Neutrophil (primary cell): ENCODE data around the gene NR1D2.

Source experiments
- H3K27ac ChIP-seq: fragments of 200-600 bp; sonication (generic); 2 replicates; pipeline ENCODE4 v1.5.1; 2016; ENCODE audit warnings: mild to moderate bottlenecking, moderate library complexity
- H3K27me3 ChIP-seq: fragments of 200-600 bp; sonication (generic); 2 replicates; pipeline ENCODE4 v1.6.0; 2016; ENCODE audit warnings: mild to moderate bottlenecking
- H3K36me3 ChIP-seq: fragments of 200-600 bp; sonication (generic); 2 replicates; pipeline ENCODE4 v1.5.1; 2017
- H3K4me1 ChIP-seq, 2 experiments: fragments of 200-600 bp in 1 of 2; sonication (generic) in 1 of 2; 1 replicate in 1 of 2; 2 replicates in 1 of 2; pipeline versions ENCODE4 v1.5.1 to v1.6.1; 2013 to 2016; ENCODE audit warnings: low read depth in 1 of 2, low read length in 1 of 2, mild to moderate bottlenecking in 1 of 2, moderate library complexity in 1 of 2; ENCODE audit not compliant: control insufficient read depth in 1 of 2, insufficient read depth in 1 of 2
- H3K4me3 ChIP-seq, 2 experiments: fragments of 200-600 bp in 1 of 2; sonication (generic) in 1 of 2; 1 replicate in 1 of 2; 2 replicates in 1 of 2; pipeline ENCODE4 v1.5.1; 2013 to 2016; ENCODE audit warnings: low read depth in 1 of 2, low read length in 1 of 2, mild to moderate bottlenecking in 1 of 2, moderate library complexity in 1 of 2
- H3K9me3 ChIP-seq: fragments of 200-600 bp; sonication (generic); 2 replicates; pipeline ENCODE4 v1.5.1; 2016
- TF ChIP-seq, protein P1 (sequence below): fragments of 200-600 bp; sonication (generic); IDR thresholded peaks from 2 replicates; pipeline ENCODE4 v1.5.1; 2016; ENCODE audit warnings: antibody characterized with exemption

The NR1D2 gene

DNA sequence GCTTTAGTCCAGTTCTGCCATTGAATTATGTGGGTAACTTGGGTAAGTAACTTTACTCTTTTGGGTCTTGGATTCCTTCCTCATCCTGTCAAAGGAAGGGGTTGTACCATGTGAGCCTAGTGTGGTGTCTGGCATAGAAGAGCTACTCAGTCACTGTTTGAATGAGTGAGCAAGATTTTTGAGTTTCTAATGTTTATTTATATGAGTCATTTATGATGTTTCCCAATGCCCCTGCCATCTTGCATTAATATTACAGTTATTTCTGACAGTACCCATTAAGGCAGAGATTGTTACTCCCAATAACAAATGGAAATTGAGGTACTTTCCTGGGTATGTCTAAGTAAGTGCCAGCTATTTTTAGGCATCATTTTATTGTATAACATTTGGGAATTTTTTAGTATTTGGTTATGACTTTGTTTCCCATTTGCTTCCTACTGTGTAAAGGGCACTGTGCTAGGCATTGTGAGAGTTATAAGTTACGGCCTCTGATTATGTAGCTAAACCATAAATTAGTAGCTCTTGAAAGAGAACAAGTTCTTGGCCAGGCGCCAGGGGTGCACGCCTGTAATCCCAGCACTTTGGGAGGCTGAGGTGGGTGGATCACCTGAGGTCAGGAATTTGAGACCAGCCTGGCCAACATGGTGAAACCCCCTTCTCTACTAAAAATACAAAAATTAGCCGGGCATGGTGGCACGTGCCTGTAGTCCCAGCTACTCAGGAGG is 23.5 kb downstream of the NR1D2 start:
- TF ChIP-seq, protein P1, sequence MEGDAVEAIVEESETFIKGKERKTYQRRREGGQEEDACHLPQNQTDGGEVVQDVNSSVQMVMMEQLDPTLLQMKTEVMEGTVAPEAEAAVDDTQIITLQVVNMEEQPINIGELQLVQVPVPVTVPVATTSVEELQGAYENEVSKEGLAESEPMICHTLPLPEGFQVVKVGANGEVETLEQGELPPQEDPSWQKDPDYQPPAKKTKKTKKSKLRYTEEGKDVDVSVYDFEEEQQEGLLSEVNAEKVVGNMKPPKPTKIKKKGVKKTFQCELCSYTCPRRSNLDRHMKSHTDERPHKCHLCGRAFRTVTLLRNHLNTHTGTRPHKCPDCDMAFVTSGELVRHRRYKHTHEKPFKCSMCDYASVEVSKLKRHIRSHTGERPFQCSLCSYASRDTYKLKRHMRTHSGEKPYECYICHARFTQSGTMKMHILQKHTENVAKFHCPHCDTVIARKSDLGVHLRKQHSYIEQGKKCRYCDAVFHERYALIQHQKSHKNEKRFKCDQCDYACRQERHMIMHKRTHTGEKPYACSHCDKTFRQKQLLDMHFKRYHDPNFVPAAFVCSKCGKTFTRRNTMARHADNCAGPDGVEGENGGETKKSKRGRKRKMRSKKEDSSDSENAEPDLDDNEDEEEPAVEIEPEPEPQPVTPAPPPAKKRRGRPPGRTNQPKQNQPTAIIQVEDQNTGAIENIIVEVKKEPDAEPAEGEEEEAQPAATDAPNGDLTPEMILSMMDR, result no peak
- Histone ChIP-seq H3K4me1 (no peaks in the 10 kb centered on the region), H3K27ac (no peak overlapping the region), H3K9me3 (no peaks in the 10 kb centered on the region), H3K4me3 (no peak overlapping the region), H3K36me3 (no peaks in the 10 kb centered on the region), H3K27me3 (no peaks in the 10 kb centered on the region)

DNA sequence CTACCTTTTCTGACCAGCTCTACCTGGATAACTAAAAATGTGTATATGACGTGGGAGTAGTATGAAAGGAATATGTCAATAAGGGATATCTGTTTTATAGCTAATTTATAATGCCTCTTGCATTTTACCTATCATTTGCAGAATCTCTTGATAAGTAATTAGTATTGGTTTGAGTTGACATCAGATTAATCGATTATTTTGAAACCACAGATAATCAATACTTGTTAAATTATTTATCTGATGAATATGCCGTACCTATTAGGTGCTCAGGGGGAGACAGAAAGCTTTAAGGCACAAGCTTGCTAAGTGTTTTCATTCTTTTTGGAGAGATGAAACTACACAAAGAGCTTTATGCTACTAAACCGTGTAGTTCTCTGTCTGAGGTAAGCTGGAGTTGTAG is 24.3 kb downstream of the NR1D2 start:
- TF ChIP-seq, protein P1, result no peak
- no peaks in the 10 kb centered on the region for H3K36me3 ChIP-seq
- H3K4me3 ChIP-seq, result no peak overlapping the region
- no peaks in the 10 kb centered on the region for H3K9me3 ChIP-seq
- no peak overlapping the region for H3K27ac ChIP-seq
- no peaks in the 10 kb centered on the region for H3K4me1 ChIP-seq
- H3K27me3 ChIP-seq, result no peaks in the 10 kb centered on the region

DNA sequence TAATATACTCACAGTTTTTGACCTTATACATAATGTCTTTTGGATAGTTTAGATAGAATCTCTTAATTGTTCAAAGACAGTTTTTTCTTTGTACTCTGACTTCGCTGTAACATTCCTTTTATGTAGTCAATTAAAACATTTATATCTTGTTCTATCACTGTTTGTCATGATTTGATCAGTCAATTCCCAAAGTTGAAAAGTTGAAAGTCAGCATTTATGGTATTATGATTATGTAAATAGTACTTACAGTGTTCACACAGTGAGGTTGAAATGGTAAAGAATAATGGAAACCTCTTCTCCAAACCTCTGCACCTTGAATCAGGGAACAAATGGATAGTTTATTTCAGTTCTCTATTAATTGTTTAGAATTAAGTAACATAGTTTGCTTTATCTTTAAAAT is 26.6 kb downstream of the NR1D2 start:
- Histone ChIP-seq H3K27me3 (no peaks in the 10 kb centered on the region), H3K27ac (no peak overlapping the region), H3K4me3 (no peak overlapping the region), H3K9me3 (no peaks in the 10 kb centered on the region), H3K4me1 (no peaks in the 10 kb centered on the region), H3K36me3 (no peaks in the 10 kb centered on the region)
- TF ChIP-seq, protein P1, result no peak

DNA sequence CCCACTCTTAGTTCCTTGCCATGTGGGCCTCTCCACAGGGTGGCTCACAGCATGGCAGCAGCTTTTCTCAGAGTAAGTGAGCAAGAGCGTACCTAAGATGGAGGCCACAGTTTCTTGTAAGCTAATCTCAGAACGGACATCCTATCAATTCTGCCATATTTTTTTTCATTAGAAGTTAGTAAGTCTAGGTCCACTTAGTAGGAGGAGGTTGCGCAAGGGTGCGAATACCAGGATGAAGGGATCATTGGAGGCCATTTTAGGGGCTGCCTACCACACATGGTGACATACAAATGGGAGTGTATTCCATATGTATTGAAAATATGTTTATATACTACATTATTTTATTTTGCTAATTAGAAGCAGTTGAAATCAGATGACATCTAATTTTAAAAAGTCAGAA is 31.5 kb downstream of the NR1D2 start:
- no peaks in the 10 kb centered on the region for H3K9me3 ChIP-seq
- TF ChIP-seq, protein P1, result no peak
- no peak overlapping the region for H3K4me3 ChIP-seq
- H3K27ac ChIP-seq, result no peak overlapping the region
- H3K36me3 ChIP-seq, result no peaks in the 10 kb centered on the region
- no peaks in the 10 kb centered on the region for H3K27me3 ChIP-seq
- H3K4me1 ChIP-seq, result no peaks in the 10 kb centered on the region

DNA sequence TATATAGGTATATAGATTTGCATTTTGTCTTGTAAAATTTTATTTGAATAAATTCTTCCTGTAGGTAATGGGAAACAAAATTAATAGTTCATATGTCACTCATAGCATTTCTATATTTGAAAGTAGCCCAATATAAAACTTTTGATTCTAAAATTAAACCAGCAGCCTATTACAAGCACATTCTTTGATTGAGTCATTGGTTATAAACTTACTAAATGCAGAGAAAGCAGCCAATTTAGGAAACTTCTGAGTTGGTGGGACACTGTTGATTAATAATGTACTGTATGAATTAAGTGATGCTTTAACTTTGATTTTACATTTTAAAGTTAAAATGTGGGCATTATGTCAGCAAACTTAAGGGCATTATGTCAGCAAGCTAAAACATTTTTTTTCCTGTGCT is 34.5 kb downstream of the NR1D2 start:
- TF ChIP-seq, protein P1, result no peak
- Histone ChIP-seq H3K27ac (no peak overlapping the region), H3K27me3 (no peaks in the 10 kb centered on the region), H3K9me3 (no peaks in the 10 kb centered on the region), H3K4me3 (no peak overlapping the region), H3K36me3 (no peaks in the 10 kb centered on the region), H3K4me1 (no peaks in the 10 kb centered on the region)
